ENCODE results near the gene MOK. TPM values are rescaled to one million over a fixed set of nuclear protein-coding genes. Genes with fewer than 3 reads are reported as not detected.

MOK gene
- total RNA-seq, 1 experiment from 2014 or later = 2.8 TPM

DNA sequence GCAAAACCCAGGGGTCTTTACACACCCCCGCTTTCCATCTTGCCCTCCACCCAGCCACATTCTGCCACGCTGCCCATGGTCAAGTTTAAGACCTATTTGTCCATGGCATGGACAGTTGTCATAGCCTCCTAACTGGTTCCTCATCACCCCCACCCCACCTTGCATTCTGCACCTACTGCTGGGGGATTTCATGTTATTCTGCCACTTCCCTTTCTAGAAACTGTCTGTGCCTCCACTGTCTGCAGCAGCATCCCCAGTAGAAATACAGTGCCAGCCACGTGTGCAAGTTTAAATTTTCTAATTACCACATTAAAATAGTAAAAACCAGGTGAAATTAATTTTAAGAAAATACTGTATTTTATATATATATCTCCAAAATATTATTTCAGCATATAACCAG, 102.0 kb downstream of the MOK start:
- Histone ChIP-seq H2AK5ac (ENCODE audit: insufficient read length, low read length) (no peak overlapping the region), H3K27ac (ENCODE audit: insufficient read length, low read depth, low read length) (no peak overlapping the region), H3K18ac (ENCODE audit: insufficient read length, low read depth, low read length) (no peak overlapping the region), H4K5ac (ENCODE audit: insufficient read length, low read depth, low read length) (no peak overlapping the region), H2AFZ (ENCODE audit: low read length) (no peak overlapping the region), H3T11ph (ENCODE audit: low read length) (no peak overlapping the region), H2BK15ac (ENCODE audit: low read depth, low read length) (no peak overlapping the region), H3K23ac (ENCODE audit: insufficient read length, low read depth, low read length) (no peak overlapping the region), H4K91ac (ENCODE audit: insufficient read length, low read depth, low read length) (no peak overlapping the region), H2BK20ac (ENCODE audit: low read depth, low read length, poor library complexity, severe bottlenecking) (no peak overlapping the region), H2BK12ac (ENCODE audit: insufficient read length, low read depth, low read length) (no peak overlapping the region), H3K4ac (ENCODE audit: low read depth, low read length) (no peak overlapping the region), H2BK5ac (ENCODE audit: insufficient read length, low read length) (no peak overlapping the region), H3K14ac (ENCODE audit: insufficient read depth, low read length) (no peak overlapping the region), H3K4me1 (ENCODE audit: insufficient read depth, low read length) (no peaks in the 10 kb centered on the region), H2BK120ac (ENCODE audit: low read depth, low read length, poor library complexity, severe bottlenecking) (no peak overlapping the region), H3K79me2 (ENCODE audit: insufficient read depth, low read length) (no peaks in the 10 kb centered on the region; the same call in 1 of the 2 replicates), H3K56ac (ENCODE audit: insufficient read length, low read depth, low read length) (no peak overlapping the region), H3K27me3 (ENCODE audit: insufficient read depth, low read length) (no peaks in the 10 kb centered on the region), H3K23me2 (ENCODE audit: insufficient read length, low read depth, low read length, poor library complexity, severe bottlenecking) (no peaks in the 10 kb centered on the region), H3K9me3 (ENCODE audit: control insufficient read depth, low read depth, low read length) (no peaks in the 10 kb centered on the region), H3K4me2 (ENCODE audit: insufficient read depth, insufficient read length, low read length) (no peak overlapping the region), H4K8ac (replicated peaks; ENCODE audit: insufficient read length, low read depth, low read length) (no peak overlapping the region), H3K79me1 (ENCODE audit: insufficient read depth, low read depth, low read length, poor library complexity, severe bottlenecking) (no peaks in the 10 kb centered on the region), H3K9ac (ENCODE audit: extremely low read depth, insufficient read length, low read length) (no peak overlapping the region), H4K20me1 (ENCODE audit: control insufficient read depth, insufficient read depth, insufficient read length) (no peaks in the 10 kb centered on the region)
- no peak overlapping the region for H3K4me3 Mint-ChIP-seq
- H3K36me3 Mint-ChIP-seq (ENCODE audit: insufficient read depth in 1 of 3, low read depth in 3 of 3) = peaks cover 3 to 42% (median 29%) of the 10 kb centered on the region in 3 experiments
- no CpG with 5 or more reads among the region's 3 CpGs for WGBS (ENCODE audit: extremely low coverage, insufficient read length, low lambda C conversion rate)
- no peaks in the 10 kb centered on the region for H3K27me3 Mint-ChIP-seq (ENCODE audit: low read depth)
- no peaks in the 10 kb centered on the region; a peak in 1 of 5 replicates for H3K9me3 Mint-ChIP-seq
- H3K4me1 Mint-ChIP-seq = peaks cover 7 to 11% of the 10 kb centered on the region in 2 experiments
- H3K27ac Mint-ChIP-seq = peak overlapping the region in 1 of 3 experiments; percentile 60; a peak in 1 of 7 replicates
- DNase-seq = no peak
- TF ChIP-seq, protein P1, sequence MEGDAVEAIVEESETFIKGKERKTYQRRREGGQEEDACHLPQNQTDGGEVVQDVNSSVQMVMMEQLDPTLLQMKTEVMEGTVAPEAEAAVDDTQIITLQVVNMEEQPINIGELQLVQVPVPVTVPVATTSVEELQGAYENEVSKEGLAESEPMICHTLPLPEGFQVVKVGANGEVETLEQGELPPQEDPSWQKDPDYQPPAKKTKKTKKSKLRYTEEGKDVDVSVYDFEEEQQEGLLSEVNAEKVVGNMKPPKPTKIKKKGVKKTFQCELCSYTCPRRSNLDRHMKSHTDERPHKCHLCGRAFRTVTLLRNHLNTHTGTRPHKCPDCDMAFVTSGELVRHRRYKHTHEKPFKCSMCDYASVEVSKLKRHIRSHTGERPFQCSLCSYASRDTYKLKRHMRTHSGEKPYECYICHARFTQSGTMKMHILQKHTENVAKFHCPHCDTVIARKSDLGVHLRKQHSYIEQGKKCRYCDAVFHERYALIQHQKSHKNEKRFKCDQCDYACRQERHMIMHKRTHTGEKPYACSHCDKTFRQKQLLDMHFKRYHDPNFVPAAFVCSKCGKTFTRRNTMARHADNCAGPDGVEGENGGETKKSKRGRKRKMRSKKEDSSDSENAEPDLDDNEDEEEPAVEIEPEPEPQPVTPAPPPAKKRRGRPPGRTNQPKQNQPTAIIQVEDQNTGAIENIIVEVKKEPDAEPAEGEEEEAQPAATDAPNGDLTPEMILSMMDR (conservative IDR thresholded peaks at IDR 0.05) = no peak

Data from H9 (cell line).